Mucosa of gallbladder (tissue), 1 donor: ENCODE results near the gene SYNJ2. TPM values are rescaled to one million over a fixed set of nuclear protein-coding genes. Genes with fewer than 3 reads are reported as not detected.
A peak's percentile ranks its signal among the peaks of the same experiment; 100 is the strongest.
"Not testable (repeated sequence)": the region's sequence is repeated elsewhere in the genome, so short reads cannot be mapped to it uniquely, and the experiment has no call there.

ENCODE experiments used
- DNase-seq: peaks from one replicate; pipeline ENCODE4 v3.0.0-alpha.2; 2020; ENCODE audit warnings: low spot score
- total RNA-seq: library from RNA; stranded (reverse); gene quantifications from one replicate; pipeline ENCODE4 v1.2.1, GENCODE V29; 2021
- donor health status: DM: no; HTN: no; CAD: no.

Gene SYNJ2, protein sequence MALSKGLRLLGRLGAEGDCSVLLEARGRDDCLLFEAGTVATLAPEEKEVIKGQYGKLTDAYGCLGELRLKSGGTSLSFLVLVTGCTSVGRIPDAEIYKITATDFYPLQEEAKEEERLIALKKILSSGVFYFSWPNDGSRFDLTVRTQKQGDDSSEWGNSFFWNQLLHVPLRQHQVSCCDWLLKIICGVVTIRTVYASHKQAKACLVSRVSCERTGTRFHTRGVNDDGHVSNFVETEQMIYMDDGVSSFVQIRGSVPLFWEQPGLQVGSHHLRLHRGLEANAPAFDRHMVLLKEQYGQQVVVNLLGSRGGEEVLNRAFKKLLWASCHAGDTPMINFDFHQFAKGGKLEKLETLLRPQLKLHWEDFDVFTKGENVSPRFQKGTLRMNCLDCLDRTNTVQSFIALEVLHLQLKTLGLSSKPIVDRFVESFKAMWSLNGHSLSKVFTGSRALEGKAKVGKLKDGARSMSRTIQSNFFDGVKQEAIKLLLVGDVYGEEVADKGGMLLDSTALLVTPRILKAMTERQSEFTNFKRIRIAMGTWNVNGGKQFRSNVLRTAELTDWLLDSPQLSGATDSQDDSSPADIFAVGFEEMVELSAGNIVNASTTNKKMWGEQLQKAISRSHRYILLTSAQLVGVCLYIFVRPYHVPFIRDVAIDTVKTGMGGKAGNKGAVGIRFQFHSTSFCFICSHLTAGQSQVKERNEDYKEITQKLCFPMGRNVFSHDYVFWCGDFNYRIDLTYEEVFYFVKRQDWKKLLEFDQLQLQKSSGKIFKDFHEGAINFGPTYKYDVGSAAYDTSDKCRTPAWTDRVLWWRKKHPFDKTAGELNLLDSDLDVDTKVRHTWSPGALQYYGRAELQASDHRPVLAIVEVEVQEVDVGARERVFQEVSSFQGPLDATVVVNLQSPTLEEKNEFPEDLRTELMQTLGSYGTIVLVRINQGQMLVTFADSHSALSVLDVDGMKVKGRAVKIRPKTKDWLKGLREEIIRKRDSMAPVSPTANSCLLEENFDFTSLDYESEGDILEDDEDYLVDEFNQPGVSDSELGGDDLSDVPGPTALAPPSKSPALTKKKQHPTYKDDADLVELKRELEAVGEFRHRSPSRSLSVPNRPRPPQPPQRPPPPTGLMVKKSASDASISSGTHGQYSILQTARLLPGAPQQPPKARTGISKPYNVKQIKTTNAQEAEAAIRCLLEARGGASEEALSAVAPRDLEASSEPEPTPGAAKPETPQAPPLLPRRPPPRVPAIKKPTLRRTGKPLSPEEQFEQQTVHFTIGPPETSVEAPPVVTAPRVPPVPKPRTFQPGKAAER (N-terminal part only)
- total RNA-seq, result 26.8 TPM

DNA sequence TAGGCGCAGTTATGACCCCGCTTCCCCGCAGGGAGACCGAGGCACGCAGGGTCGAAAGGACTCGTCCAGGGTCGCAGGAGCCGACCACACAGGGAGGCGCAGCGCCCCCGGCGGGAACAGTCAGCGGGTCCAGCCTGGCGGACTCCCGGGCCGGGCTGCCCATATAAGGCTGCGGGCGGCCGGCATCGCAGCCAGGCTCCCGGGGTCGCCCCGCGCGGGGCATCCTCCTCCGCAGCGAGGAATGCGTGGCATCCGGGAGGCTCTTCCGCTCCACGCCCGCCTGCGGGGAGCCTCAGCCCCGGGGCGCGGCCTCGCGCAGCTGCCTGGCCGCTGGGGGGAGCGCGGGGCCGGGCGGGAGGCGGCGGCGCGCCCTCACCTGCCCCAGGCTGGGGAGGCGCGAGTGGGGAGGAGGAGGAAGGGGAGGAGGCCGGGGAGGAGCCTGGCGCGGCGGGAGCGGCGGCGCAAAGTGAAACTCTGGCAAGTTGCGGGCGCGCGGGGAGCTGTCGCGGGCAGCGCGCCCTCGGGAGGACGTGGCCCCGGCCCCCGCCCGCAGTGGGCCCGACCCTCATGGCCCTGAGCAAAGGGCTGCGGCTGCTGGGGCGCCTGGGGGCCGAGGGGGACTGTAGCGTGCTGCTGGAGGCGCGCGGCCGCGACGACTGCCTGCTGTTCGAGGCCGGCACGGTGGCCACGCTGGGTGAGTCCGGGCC, at the start of gene SYNJ2:
TSS of gene SYNJ2 (plus strand) at position 469 of the 707 bp plus-strand sequence. CDS start at position 568, 99 bp downstream.
- peak; percentile 81 for DNase-seq

DNA sequence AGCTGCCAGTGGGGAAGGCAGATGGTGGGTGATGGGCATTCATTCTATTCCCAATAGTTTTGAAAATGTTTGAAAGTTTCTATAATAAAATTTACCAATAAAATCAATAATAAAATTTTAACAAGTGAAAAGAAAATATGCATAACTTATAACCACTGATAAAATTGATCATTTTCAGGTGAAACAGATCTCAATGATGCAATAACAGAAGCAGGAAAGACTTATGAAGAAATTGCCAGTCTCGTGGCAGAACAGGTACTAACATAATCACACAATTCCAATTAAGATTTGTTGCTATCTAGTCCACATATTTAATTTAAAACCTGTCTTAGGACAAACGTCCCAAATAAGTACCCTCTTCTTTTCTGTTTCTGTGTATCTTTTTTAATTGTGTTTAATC, 45.9 kb upstream of the SYNJ2 start:
- DNase-seq, result no peak

DNA sequence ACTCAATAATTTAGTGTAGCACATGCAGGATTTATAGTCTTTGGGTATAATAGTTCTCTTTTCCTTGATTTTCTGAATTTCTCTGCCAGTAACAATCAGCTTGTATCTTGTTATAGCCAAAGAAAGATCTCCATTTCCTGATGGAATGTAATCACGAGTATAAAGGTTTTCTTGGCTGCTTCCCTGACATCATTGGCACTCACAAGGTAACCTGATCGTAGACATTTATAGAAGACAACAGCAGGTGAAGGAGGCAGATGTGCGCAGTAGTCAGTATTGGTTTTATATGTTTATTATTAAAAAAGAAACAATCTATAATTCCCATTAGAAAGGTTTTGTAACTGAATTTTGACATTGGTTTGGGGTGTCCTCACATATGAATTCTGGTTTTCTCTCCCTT, 44.3 kb upstream of the SYNJ2 start:
- DNase-seq, result no peak

DNA sequence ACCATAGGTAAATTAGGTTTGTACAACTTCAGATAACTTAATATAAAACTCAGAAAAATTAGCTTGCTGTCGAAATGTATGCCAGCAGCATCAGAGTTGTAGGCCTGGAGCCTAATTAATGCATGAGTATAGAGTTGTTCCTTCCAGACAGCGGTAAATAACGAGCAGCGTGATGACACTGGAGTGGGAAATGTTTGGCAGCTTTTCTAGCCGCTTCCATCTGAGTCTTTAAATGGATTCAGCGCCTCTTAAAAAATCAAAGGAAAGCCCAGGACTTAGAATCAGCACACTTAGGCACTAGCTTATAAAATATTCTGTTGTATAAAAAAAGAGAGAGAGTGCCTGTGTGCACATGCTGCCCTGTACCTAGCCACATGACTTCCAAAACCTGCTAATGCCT, 43.7 kb upstream of the SYNJ2 start:
- DNase-seq, result no peak

DNA sequence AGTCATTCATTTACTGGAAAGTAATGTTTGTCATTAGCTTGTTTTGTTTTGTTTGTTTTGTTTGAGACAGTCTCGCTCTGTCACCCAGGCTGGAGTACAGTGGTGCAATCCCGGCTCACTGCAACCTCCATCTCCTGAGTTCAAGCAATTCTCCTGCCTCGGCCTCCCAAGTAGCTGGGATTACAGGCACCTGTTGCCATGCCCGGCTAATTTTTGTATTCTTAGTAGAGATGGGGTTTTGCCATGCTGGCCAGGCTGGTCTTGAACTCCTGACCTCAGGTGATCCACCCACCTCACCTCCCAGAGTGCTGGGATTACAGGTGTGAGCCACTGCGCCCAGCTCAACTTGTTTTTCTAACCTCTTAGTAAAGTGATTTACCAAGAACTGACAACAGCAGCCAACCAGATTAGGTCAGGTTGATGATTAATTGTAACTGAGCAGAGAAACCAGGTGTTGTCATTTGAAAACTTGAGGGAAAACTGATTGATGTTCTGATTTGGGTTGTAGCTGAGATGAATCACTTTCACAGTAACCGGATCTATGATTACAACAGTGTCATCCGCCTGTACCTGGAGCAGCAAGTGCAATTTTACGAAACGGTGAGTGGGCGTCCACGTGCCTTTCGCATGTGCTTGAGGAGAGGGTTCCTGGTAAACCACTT, 41.2 kb upstream of the SYNJ2 start:
- DNase-seq, result peak; percentile 50

DNA sequence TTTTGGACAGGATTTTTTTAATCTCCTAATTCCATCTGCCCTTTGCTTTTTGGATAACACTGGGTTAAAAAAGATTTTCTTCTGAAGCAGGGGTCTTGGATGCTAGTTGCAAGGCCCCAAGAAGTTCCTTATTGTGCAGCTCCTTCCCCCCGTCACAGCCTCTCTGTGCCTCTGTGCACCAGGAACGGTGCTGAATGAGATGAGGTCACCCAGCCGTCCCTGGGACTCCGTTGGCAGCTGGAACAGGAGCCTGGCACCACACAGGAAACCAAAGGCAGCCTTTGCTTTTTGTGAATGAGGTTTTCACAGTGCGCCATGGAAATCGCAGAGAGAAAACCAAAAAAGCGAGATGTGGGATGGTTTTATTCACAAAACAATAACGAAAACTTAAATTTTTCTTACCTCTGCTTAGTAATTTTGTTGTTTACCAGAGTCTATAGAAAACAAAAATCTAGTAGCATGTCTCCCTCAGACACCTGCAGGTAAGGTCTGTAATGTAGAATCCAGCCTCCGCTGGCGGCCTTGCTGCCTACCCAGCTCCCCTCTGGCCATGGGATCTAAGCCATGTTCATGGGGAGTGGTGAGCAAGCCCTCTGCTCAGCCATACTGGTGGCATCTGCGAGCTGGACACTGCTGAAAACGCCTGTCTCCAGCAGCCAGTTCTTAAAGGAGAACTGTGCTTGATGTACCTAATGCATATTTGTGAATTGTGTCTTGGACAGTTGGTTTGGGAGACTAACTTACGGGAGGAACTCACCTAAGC, 40.4 kb upstream of the SYNJ2 start:
- DNase-seq, result peak; percentile 29

DNA sequence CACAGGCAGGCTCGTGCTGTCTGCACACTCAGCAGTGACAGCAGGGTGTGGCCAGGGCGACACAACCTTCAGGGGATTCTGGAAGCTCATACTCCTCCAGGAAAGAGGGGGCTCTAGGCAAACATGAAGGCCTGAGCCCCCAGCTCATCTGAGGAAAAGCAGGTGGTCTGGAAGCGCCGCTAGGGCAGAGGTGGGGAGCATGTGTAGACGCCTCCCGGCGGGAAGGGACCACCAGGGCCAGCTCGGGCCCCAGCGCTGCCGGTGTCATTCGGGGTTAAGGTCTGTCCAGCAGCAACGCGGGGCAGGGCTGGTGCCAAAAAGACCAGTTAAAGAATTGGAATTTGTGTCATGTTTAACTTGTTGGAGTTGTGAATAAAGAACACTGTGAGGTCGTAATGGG, 39.3 kb upstream of the SYNJ2 start:
- DNase-seq, result no peak

DNA sequence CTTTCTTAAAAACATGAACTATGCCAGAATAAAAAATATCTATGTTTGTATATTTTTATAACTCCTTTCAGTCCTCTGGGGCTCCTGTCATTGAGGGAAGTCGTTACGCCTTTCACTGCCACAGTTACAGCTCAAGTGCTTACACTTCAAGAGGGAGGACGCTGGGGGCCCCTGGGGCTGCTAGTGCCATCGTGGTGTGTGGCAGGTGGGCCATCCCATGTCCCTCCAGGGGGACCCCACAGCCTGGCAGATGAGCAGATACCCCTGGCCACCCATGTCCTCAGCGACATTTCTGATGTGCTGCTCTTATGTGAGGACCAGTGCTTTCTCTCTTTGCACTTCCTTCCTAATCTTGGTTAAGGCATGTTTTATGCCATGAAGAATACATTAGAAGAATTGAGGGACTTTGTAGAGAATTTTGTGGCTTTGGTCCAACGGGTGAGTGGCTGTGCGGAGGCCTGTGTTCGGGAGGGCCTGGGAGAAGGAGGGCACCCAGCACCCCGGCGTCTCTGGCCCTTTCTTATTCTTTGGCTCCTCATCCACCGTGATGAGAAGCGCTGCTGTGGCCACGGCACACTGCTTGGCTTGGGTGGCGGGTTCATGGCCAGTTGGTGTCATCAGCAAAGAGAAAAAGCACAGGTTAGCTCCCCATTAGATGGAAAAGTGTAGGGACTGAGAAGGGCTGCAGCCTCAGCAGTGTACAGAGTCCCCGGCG, 38.3 kb upstream of the SYNJ2 start:
- DNase-seq, result no peak

DNA sequence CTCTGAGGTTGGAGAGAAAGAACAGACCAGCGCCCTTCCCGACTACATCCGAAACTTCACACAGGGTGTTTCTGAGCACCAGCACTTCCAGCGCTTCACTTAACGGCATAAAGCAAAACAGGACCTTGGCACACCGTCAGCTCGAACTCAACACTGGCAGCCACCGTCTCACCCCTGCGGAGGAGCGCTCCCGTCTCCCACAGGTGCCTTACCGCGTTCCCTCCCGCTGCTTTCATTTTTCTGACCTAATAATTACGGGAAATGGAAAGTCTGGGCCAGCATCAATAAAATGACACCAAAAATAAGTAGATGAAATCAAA, 37.7 kb upstream of the SYNJ2 start:
- DNase-seq, result no peak

DNA sequence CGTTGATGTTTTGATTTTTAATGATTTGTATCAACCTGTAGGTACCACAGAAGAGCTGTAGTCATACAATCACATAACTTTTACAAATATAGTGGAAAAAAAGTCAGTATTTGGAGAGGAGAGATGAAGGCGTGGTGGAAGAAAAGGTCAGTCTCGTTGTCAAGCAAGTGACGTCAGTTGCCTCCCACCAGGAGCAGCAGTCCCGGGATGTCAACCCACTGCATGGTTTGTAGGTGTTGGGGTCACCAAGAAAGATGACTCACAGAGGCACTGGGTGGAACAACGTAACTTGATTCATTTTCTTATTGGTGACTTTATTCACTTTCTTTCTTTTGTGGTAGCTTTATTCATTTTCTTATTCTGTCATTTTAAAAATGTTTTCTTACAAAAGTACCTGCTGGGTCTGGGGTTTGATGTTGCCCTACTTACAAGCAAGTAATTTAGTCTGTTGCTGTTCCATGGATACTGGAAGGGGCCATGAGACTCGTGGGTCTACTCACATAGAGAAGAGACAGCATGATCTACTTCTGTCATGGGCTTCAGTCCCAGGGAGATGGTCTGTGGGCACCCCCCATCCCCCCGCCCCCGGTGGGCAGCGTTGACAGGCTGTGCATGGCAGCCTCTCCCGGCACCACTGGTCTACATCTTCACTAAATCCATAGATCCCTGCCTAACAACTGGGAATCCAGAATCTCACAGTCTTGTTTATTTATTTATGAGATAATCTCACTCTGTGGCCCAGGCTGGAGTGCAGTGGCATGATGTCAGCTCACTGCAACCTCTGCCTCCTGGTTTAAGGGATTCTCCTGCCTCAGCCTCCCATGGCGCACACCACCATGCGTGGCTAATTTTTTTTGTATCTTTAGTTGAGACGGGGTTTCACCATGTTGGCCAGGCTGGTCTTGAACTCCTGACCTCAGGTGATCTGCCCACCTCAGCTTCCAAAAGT, 36.4 kb upstream of the SYNJ2 start:
- no peak for DNase-seq

DNA sequence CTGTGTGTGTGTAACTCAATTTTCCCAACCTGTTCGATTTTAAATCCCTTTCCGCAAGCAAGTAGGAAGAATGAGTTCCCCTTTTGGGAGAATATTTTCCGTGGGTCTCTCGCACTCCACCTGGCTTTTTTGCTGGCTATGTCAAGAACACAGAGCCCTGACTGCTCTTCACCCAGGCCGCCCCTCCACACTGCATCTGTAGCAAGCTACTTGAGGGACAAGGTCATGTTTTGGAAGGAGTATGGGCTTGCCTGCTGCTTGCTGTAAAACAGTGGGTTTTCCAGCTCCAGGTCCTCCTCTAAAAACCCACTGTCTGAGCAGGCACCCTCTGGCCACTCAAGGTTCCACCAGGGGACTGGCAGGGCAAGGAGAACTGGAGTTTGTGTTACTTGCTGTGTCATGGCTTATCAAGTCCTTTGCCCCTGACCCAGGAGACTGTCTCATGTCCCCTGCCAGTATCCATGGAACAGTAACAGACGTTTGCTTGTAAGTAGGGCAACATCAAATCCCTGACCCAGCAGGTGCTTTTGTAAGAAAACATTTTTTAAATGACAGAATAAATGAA, 35.5 kb upstream of the SYNJ2 start:
- no peak for DNase-seq

DNA sequence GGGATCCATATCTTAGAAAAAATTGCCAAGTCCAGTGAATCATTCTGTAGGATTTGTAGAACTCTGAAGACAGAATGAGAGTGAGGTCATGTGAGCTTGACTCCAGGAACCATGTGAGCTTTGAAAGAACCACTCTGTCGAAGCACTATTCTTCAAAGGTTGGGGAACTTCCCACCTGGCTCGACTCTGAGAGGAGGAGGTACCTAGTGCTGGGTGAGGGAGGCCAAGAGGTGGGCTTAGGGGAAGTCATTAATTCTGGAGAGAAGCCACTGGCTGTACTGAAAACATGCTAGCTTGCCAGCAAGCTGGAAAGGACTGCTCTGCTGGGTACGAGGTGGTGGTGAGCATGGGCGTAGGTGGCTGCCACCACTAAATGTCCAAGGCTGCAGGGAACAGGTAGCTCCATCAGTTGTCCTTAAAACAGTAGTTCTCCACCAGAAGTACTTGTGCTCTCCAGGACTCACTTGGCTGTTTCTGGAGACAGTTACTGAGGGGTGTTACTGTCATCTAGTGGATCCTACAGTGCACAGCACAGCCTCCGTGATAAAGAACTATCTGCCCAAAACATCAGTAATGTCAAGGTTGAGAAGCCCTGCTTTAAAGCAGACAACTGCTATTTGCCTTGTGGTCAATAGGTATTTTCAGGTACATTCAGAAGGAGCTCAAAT, 34.7 kb upstream of the SYNJ2 start:
- no peak for DNase-seq

DNA sequence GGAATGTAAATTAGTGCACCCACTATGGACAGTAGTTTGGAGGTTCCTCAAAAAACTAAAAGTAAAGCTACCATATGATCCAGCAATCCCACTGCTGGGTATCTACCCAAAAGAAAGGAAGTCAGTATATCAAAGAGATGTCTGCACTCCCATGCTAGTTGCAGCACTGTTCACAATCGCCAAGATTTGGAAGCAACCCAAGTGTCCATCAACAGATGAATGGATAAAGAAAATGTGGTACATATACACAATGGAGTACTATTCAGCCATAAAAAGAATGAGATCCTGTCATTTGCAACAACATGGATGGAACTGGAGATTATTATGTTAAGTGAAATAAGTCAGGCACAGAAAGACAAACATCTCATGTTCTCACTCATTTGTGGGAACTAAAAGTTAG, 30.8 kb upstream of the SYNJ2 start:
- DNase-seq, result not testable (repeated sequence)

DNA sequence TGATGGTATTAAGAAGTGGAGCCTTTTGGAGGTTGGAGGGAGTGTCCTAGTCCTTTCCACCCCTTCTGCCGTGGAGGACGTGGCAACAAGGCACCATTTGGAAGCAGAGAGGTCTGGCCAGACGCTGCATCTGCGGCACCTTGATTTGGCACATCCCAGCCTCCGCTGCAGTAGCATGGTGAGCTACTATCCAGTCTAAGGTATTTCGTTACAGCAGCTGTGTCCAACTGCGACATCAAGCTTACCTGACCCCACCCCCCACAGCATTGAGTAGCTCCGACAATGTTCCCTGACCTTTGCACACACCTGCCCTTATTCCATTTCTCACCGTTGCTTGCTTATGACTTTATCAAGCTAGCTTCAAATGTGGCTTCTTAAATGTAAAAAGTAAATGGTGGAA, 29.8 kb upstream of the SYNJ2 start:
- DNase-seq, result no peak

DNA sequence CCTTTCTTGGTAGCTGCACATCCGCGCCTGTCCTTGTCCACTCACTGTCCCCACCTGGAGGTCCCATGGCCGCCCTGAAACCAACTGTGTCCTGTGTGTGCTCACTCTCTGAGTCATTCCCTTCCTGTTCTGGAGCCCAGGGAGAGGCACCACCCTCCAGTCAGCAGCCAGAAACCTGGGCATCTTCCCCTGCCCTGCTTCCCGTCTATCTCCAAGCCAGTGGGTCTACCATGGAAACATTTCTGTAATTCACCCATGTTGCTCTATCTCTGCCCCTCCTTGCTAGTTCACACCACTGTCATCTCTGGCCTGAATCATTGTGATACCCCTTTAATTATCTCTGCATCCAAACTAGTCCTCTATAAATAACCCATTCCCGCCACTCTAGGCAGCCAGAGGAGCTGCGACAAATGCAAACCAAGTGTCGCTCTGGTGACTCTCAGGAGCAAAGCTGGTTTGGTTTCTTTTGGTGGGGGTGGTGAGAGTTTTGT, 28.8 kb upstream of the SYNJ2 start:
- DNase-seq, result no peak

DNA sequence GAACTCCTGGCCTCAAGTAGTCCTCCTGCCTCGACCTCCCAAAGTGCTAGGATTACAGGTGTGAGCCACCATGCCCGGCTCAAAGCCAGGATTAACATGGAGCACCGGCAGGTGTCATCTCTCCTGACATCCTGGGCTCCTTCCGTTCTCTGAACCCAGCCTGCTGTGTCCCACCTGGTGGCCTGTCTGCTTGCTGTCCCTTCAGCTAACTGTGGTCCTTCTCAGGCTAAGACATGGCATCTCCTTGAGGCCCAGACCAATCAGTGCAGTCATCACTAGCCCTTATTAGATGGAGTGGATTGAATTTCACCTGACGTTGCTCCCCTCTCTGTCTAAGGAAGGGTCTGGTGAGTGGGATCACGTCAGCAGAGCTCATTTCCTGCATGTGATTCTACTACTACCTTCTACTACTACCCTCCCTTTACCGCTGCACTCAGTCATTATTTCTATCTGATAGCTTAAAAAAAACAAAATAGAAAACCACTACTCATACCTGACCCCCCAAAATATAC, 28.0 kb upstream of the SYNJ2 start:
- no peak for DNase-seq
